ENCODE data around the gene TMC8. TPM values are rescaled to one million over a fixed set of nuclear protein-coding genes. Genes with fewer than 3 reads are reported as not detected.
"Not testable (repeated sequence)": the region's sequence is repeated elsewhere in the genome, so short reads cannot be mapped to it uniquely, and the experiment has no call there.

TMC8 gene
- total and polyA plus RNA-seq, 5 donors from 2014 or later = 61.8 to 454 (median 76.0) TPM

DNA sequence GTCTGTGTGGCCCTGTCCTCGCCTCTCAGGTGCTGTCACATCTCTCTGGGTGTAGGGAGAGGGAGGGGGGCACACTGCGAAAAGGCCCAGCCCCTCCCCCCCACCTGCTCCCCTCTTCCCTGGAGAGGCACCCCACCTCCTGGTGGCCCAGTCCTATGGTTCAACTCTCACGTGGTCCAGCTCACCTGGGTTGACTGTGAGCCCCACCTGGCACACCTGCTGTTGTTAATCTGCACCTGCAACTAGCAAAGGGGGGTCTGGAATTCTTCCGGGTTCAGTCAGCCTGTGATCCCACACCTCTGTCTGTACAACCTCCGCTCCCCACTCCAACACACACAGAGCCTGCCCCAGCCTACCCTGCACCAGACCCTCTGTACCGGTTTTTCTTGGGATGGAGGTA is 35.8 kb downstream of the TMC8 start:
- Mint-ChIP-seq H3K36me3 (peaks cover 4% of the 10 kb centered on the region), H3K4me3 (peak overlapping the region in 1 of 4 donors; percentile 78)
- ATAC-seq (ENCODE audit: low read depth in 2 of 2) = no peak

DNA sequence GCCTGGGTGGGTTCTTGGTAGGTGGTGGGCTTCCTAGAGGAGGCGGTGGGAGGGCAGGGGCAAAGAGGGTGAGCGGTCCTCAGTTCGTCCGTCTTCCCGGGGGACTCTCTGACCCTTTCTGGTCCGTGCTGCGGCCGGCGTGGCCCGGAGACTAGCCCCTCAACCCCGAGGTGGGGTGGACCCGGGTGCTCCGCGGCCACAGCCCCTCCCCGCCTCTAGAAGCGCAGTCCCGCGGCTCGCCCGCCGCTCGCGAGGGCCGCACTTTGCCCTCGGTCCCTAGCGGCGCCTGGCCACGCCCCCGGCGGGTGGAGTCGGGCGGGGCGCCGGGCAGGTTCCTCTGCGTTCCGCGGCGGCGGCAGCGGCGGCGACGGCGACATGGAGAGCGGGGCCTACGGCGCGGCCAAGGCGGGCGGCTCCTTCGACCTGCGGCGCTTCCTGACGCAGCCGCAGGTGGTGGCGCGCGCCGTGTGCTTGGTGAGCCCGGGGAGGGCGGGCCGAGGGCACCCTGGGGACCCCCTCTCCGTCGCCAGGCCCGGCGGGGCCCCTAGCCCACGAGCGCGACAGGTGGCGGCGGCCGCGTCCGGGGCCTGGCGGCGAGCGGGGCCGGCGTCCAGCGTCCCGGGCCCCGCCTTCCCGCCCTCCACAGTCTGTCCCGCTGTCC is 37.8 kb downstream of the TMC8 start, which contains the start of gene SYNGR2:
Gene SYNGR2 (plus strand): TSS at position 340 of the 661 bp plus-strand sequence. CDS start 36 bp downstream, at position 376.
- no peaks in the 10 kb centered on the region for H3K27me3 Mint-ChIP-seq
- peak within 1 kb of the TSS; percentile 20 to 85 (median 78) for H3K27ac Mint-ChIP-seq
- Histone ChIP-seq H3K36me3 (ENCODE audit: control insufficient read depth, insufficient read depth, low read length) (peaks cover 3% of the 10 kb centered on the region), H3K4me3 (ENCODE audit: low read depth, low read length) (peak within 1 kb of the TSS; percentile 37), H3K4me1 (ENCODE audit: control insufficient read depth, insufficient read depth, low read length, poor library complexity, severe bottlenecking) (peaks cover 41% of the 10 kb centered on the region), H3K27ac (ENCODE audit: insufficient read depth, low read length, poor library complexity, severe bottlenecking) (peak within 1 kb of the TSS; percentile 82), H3K9me3 (ENCODE audit: control insufficient read depth in 2 of 2, low read length in 2 of 2) (no peaks in the 10 kb centered on the region), H3K27me3 (ENCODE audit: control insufficient read depth, insufficient read depth, low read length) (no peaks in the 10 kb centered on the region)
- H3K4me3 Mint-ChIP-seq = peak within 1 kb of the TSS; percentile 32 to 88 (median 82)
- H3K9me3 Mint-ChIP-seq = peaks cover 0 to 2% (median 0%) of the 10 kb centered on the region in 7 donors
- ATAC-seq (ENCODE audit: low read depth in 2 of 2) (peak; percentile 89 to 91), DNase-seq (peak; percentile 80 to 90 (median 87))
- peaks cover 11% of the 10 kb centered on the region for H3K36me3 Mint-ChIP-seq
- peaks cover 2 to 40% (median 17%) of the 10 kb centered on the region in 4 donors for H3K4me1 Mint-ChIP-seq

More for the DNA sequence above, 35.8 kb downstream of the TMC8 start:
- H3K9me3 Mint-ChIP-seq = no peaks in the 10 kb centered on the region
- no peak overlapping the region for H3K4me3 ChIP-seq (ENCODE audit: low read depth, low read length)
- H3K27me3 ChIP-seq (ENCODE audit: control insufficient read depth, insufficient read depth, low read length) = no peaks in the 10 kb centered on the region
- H3K4me1 Mint-ChIP-seq = peaks cover 0 to 20% (median 1%) of the 10 kb centered on the region in 4 donors
- peaks cover 24% of the 10 kb centered on the region for H3K4me1 ChIP-seq (ENCODE audit: control insufficient read depth, insufficient read depth, low read length, poor library complexity, severe bottlenecking)
- DNase-seq = no peak
- no peaks in the 10 kb centered on the region for H3K27me3 Mint-ChIP-seq
- no peak overlapping the region for H3K27ac Mint-ChIP-seq
- no peaks in the 10 kb centered on the region for H3K36me3 ChIP-seq (ENCODE audit: control insufficient read depth, insufficient read depth, low read length)
- H3K27ac ChIP-seq (ENCODE audit: insufficient read depth, low read length, poor library complexity, severe bottlenecking) = no peak overlapping the region
- H3K9me3 ChIP-seq (ENCODE audit: control insufficient read depth in 2 of 2, low read length in 2 of 2) = no peaks in the 10 kb centered on the region

- Histone ChIP-seq H3K36me3 (ENCODE audit: control insufficient read depth, insufficient read depth, low read length) (peaks cover 3% of the 10 kb centered on the region), H3K9me3 (ENCODE audit: control insufficient read depth in 2 of 2, low read length in 2 of 2) (no peaks in the 10 kb centered on the region), H3K27me3 (ENCODE audit: control insufficient read depth, insufficient read depth, low read length) (no peaks in the 10 kb centered on the region), H3K4me3 (ENCODE audit: low read depth, low read length) (no peak overlapping the region), H3K4me1 (ENCODE audit: control insufficient read depth, insufficient read depth, low read length, poor library complexity, severe bottlenecking) (peaks cover 49% of the 10 kb centered on the region), H3K27ac (ENCODE audit: insufficient read depth, low read length, poor library complexity, severe bottlenecking) (peak overlapping the region; percentile 82)
- Mint-ChIP-seq H3K36me3 (peaks cover 15% of the 10 kb centered on the region), H3K27ac (peak overlapping the region; percentile 20 to 79 (median 78)), H3K27me3 (no peaks in the 10 kb centered on the region), H3K4me1 (peaks cover 6 to 47% (median 24%) of the 10 kb centered on the region in 4 donors), H3K4me3 (peak overlapping the region; percentile 78 to 88 (median 86)), H3K9me3 (peaks cover 0 to 2% (median 0%) of the 10 kb centered on the region in 7 donors)
- peak in 1 of 2 donors; percentile 6 for ATAC-seq (ENCODE audit: low read depth in 2 of 2)
- peak in 1 of 3 donors; percentile 63 for DNase-seq
These were observed 38.6 kb downstream of the TMC8 start for GRCh38 chr17:78168903-78169793.

DNA sequence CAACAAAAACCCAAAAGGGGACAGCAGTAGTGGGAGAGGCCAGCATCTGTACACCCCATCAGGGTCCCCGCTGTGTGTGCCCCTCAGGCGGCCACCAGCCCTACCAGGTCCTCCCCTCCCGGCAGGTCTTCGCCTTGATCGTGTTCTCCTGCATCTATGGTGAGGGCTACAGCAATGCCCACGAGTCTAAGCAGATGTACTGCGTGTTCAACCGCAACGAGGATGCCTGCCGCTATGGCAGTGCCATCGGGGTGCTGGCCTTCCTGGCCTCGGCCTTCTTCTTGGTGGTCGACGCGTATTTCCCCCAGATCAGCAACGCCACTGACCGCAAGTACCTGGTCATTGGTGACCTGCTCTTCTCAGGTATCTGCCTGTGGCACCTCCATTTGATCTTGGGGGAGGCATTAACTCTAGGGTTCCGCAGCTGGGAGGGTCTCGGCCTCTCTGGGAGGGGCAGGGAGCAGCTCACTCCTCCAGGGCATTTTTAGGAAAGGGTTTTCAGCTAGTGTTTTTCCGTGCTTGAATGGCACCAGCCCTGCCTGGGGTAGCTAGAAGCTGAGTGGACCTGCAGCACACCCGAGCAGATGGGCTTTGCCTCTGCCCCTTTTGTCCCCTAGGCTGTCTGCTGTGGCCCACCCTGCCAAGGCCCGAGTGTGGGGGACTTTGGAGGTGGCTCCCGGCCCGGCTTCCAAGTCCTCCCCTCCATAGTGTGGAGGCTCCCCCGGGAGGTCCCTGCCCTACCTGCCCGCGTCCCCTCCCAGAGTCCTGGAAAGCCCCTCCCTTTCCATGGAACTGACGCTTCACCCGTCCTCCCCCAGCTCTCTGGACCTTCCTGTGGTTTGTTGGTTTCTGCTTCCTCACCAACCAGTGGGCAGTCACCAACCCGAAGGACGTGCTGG is 40.4 kb downstream of the TMC8 start:
- Histone ChIP-seq H3K27me3 (ENCODE audit: control insufficient read depth, insufficient read depth, low read length) (no peaks in the 10 kb centered on the region), H3K9me3 (ENCODE audit: control insufficient read depth in 2 of 2, low read length in 2 of 2) (no peaks in the 10 kb centered on the region), H3K4me1 (ENCODE audit: control insufficient read depth, insufficient read depth, low read length, poor library complexity, severe bottlenecking) (peaks cover 53% of the 10 kb centered on the region), H3K36me3 (ENCODE audit: control insufficient read depth, insufficient read depth, low read length) (peaks cover 3% of the 10 kb centered on the region), H3K4me3 (ENCODE audit: low read depth, low read length) (no peak overlapping the region), H3K27ac (ENCODE audit: insufficient read depth, low read length, poor library complexity, severe bottlenecking) (no peak overlapping the region)
- H3K27me3 Mint-ChIP-seq = no peaks in the 10 kb centered on the region
- H3K36me3 Mint-ChIP-seq = peaks cover 15% of the 10 kb centered on the region
- peaks cover 6 to 53% (median 25%) of the 10 kb centered on the region in 4 donors for H3K4me1 Mint-ChIP-seq
- peaks cover 0 to 2% (median 0%) of the 10 kb centered on the region in 7 donors for H3K9me3 Mint-ChIP-seq
- peak overlapping the region; percentile 62 to 87 (median 80) for H3K4me3 Mint-ChIP-seq
- DNase-seq = no peak
- no peak for ATAC-seq (ENCODE audit: low read depth in 2 of 2)
- peak overlapping the region; percentile 38 to 86 (median 78) for H3K27ac Mint-ChIP-seq

DNA sequence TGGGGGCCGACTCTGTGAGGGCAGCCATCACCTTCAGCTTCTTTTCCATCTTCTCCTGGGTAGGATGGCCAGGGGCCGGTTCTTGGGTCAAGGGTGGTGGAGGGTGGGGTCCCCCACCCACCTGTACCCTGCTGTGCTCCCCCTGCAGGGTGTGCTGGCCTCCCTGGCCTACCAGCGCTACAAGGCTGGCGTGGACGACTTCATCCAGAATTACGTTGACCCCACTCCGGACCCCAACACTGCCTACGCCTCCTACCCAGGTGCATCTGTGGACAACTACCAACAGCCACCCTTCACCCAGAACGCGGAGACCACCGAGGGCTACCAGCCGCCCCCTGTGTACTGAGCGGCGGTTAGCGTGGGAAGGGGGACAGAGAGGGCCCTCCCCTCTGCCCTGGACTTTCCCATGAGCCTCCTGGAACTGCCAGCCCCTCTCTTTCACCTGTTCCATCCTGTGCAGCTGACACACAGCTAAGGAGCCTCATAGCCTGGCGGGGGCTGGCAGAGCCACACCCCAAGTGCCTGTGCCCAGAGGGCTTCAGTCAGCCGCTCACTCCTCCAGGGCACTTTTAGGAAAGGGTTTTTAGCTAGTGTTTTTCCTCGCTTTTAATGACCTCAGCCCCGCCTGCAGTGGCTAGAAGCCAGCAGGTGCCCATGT is 41.1 kb downstream of the TMC8 start:
- Mint-ChIP-seq H3K4me3 (peak overlapping the region; percentile 4 to 79 (median 38)), H3K36me3 (peaks cover 15% of the 10 kb centered on the region), H3K27ac (peak overlapping the region in 1 of 3 donors; percentile 29), H3K4me1 (peaks cover 6 to 61% (median 29%) of the 10 kb centered on the region in 4 donors)
- DNase-seq; ATAC-seq (ENCODE audit: low read depth in 2 of 2); H3K36me3 ChIP-seq (ENCODE audit: control insufficient read depth, insufficient read depth, low read length); H3K9me3 ChIP-seq (ENCODE audit: control insufficient read depth in 2 of 2, low read length in 2 of 2); H3K27me3 ChIP-seq (ENCODE audit: control insufficient read depth, insufficient read depth, low read length); H3K9me3 Mint-ChIP-seq; H3K27ac ChIP-seq (ENCODE audit: insufficient read depth, low read length, poor library complexity, severe bottlenecking); H3K4me3 ChIP-seq (ENCODE audit: low read depth, low read length); H3K27me3 Mint-ChIP-seq: not testable (repeated sequence)
- H3K4me1 ChIP-seq (ENCODE audit: control insufficient read depth, insufficient read depth, low read length, poor library complexity, severe bottlenecking) = peaks cover 61% of the 10 kb centered on the region

DNA sequence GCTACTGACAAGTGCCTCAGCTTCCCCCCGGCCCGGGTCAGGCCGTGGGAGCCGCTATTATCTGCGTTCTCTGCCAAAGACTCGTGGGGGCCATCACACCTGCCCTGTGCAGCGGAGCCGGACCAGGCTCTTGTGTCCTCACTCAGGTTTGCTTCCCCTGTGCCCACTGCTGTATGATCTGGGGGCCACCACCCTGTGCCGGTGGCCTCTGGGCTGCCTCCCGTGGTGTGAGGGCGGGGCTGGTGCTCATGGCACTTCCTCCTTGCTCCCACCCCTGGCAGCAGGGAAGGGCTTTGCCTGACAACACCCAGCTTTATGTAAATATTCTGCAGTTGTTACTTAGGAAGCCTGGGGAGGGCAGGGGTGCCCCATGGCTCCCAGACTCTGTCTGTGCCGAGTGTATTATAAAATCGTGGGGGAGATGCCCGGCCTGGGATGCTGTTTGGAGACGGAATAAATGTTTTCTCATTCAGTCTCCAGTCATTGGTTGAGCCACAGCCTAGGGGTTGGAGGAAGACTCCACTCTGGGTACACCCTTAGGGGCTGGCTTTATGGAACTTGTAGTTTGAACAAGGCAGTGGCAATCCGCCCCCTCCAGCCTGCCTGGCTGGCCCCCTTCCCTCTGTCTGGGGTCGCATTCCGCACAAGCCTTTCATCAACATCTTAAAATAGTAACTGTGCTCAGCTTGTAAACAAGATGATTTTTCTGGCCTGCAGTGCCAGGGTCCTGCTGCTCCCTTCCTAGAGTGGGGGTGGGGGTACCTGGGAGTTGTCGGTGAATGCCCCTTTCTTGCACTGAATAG is 41.9 kb downstream of the TMC8 start:
- H3K27me3 ChIP-seq (ENCODE audit: control insufficient read depth, insufficient read depth, low read length) = no peaks in the 10 kb centered on the region
- peak overlapping the region in 3 of 4 donors; percentile 54 to 79 (median 66) for H3K4me3 Mint-ChIP-seq
- H3K4me1 Mint-ChIP-seq = peaks cover 6 to 67% (median 32%) of the 10 kb centered on the region in 4 donors
- H3K27me3 Mint-ChIP-seq = no peaks in the 10 kb centered on the region
- H3K36me3 Mint-ChIP-seq = peaks cover 15% of the 10 kb centered on the region
- DNase-seq (no peak), ATAC-seq (ENCODE audit: low read depth in 2 of 2) (no peak)
- no peak overlapping the region for H3K4me3 ChIP-seq (ENCODE audit: low read depth, low read length)
- peak overlapping the region; percentile 9 to 93 (median 87) for H3K27ac Mint-ChIP-seq
- peaks cover 3% of the 10 kb centered on the region for H3K36me3 ChIP-seq (ENCODE audit: control insufficient read depth, insufficient read depth, low read length)
- no peaks in the 10 kb centered on the region for H3K9me3 ChIP-seq (ENCODE audit: control insufficient read depth in 2 of 2, low read length in 2 of 2)
- peaks cover 0 to 2% (median 0%) of the 10 kb centered on the region in 7 donors for H3K9me3 Mint-ChIP-seq
- no peak overlapping the region for H3K27ac ChIP-seq (ENCODE audit: insufficient read depth, low read length, poor library complexity, severe bottlenecking)
- peaks cover 64% of the 10 kb centered on the region for H3K4me1 ChIP-seq (ENCODE audit: control insufficient read depth, insufficient read depth, low read length, poor library complexity, severe bottlenecking)
